ENCODE measurements around the gene TCP10L. TPM values are rescaled to one million over a fixed set of nuclear protein-coding genes. Genes with fewer than 3 reads are reported as not detected.

The TCP10L gene
- total and polyA plus RNA-seq, 2 of the 8 experiments (the other 6 are each of a cell fraction or from before 2014, with no cell fraction given) = 0.45 to 0.99 TPM

DNA sequence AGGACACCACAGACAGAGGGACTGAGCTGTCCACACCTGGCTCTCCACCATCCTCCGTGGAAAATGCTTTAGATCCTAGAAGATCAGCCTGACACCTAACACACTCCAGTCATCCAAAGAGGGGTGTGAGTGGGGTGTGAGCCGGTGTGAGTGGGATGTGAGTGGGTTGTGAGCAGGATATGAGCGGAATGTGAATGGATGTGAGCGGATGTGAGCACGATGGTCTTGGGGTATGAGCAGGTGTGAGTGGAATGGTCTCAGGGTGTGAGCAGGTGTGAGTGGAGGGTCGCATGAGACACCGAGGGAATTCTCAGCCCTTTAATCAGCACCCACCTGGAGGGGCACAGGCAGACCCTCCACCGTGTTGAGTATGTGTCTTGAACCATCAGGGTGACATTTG is 851 bp downstream of the TCP10L start:
- Histone ChIP-seq H3K9me3 (ENCODE audit: insufficient read depth in 2 of 2, low read depth in 1 of 2, low read length in 1 of 2) (no peaks in the 10 kb centered on the region), H3K9ac (replicated peaks in 1 of 4; ENCODE audit: extremely low read depth in 1 of 4, low read depth in 3 of 4, low read length in 3 of 4) (no peak overlapping the region), H4K5ac (ENCODE audit: insufficient read length, low read depth, low read length) (no peak overlapping the region), H3K79me2 (ENCODE audit: control insufficient read depth in 1 of 2, insufficient read depth in 2 of 2, low read length in 2 of 2) (no peaks in the 10 kb centered on the region), H3K4me3 (ENCODE audit: extremely low read depth in 1 of 4, insufficient read depth in 2 of 4, low read depth in 3 of 4, low read length in 4 of 4) (no peak overlapping the region), H3K4me1 (replicated peaks in 1 of 4; ENCODE audit: control insufficient read depth in 3 of 4, insufficient read depth in 4 of 4, low read length in 3 of 4) (no peaks in the 10 kb centered on the region), H4K8ac (ENCODE audit: extremely low read depth, insufficient read depth, low read length) (no peak overlapping the region), H4K20me1 (replicated peaks in 1 of 2; ENCODE audit: control insufficient read depth in 1 of 2, insufficient read depth in 2 of 2, low read length in 2 of 2) (no peaks in the 10 kb centered on the region), H3K27ac (ENCODE audit: low read depth, low read length) (no peak overlapping the region), H3K18ac (ENCODE audit: extremely low read depth, low read length) (no peak overlapping the region), H2BK120ac (replicated peaks; ENCODE audit: low read depth, low read length) (no peak overlapping the region), H2AK5ac (ENCODE audit: low read depth, low read length) (0 out of 2 replicates have a peak overlapping the region, but pooled peaks have one; percentile 24), H3K27me3 (replicated peaks in 1 of 4; ENCODE audit: control insufficient read depth in 3 of 4, extremely low read depth in 1 of 4, insufficient read depth in 3 of 4, low read length in 3 of 4) (no peaks in the 10 kb centered on the region; a peak in 1 of 7 replicates), H3K36me3 (ENCODE audit: control insufficient read depth in 2 of 4, insufficient read depth in 4 of 4, low read length in 3 of 4) (no peaks in the 10 kb centered on the region), H3K79me1 (ENCODE audit: low read depth, low read length) (no peaks in the 10 kb centered on the region), H3K4me2 (ENCODE audit: insufficient read depth in 1 of 2, low read depth in 2 of 2, low read length in 2 of 2) (no peak overlapping the region), H3K56ac (replicated peaks; ENCODE audit: insufficient read length, low read depth, low read length) (no peak overlapping the region), H4K91ac (replicated peaks; ENCODE audit: insufficient read length, low read length) (no peak overlapping the region), H3K23me2 (ENCODE audit: low read depth, low read length) (peaks cover 9% of the 10 kb centered on the region; the same call in 1 of the 2 replicates), H3K4ac (replicated peaks; ENCODE audit: insufficient read length, low read depth, low read length) (no peak overlapping the region), H3K23ac (ENCODE audit: insufficient read length) (no peak overlapping the region), H2AFZ (ENCODE audit: low read length) (no peak overlapping the region), H2BK20ac (ENCODE audit: low read length) (no peak overlapping the region), H2BK12ac (ENCODE audit: low read depth, low read length) (no peak overlapping the region), H2BK15ac (ENCODE audit: low read length) (no peak overlapping the region), H3K14ac (ENCODE audit: insufficient read length) (no peak overlapping the region), H2BK5ac (ENCODE audit: low read depth, low read length) (no peak overlapping the region)
- 89% methylated on average over 8 of the region's 8 CpGs; no CpG with 5 or more reads in 1 of the 2 experiments for WGBS, 2 experiments (ENCODE audit: extremely low coverage in 1 of 2, insufficient coverage in 1 of 2, insufficient read length in 1 of 2, insufficient replicate concordance in 2 of 2, low coverage in 1 of 2, low lambda C conversion rate in 2 of 2, missing lambda C conversion rate in 1 of 2)
- ChIA-PET CTCF (ENCODE audit: partially characterized antibody) (interaction anchor here (1.0 to 2.6 kb wide), 4 partner anchors 9 to 183 kb away, joined by 3 to 10 read pairs (median 4); no protein-coding TSS in a partner anchor), POLR2A (ENCODE audit: partially characterized antibody) (no interaction called here)
- DNase-seq (ENCODE audit: low read depth in 1 of 2, low spot score in 2 of 2) = no peak
- FAIRE-seq = no peak
- TF ChIP-seq, protein P1, sequence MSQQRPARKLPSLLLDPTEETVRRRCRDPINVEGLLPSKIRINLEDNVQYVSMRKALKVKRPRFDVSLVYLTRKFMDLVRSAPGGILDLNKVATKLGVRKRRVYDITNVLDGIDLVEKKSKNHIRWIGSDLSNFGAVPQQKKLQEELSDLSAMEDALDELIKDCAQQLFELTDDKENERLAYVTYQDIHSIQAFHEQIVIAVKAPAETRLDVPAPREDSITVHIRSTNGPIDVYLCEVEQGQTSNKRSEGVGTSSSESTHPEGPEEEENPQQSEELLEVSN (IDR thresholded peaks at IDR 0.05) = no peak
- TF ChIP-seq YY1 (IDR thresholded peaks at IDR 0.05; ENCODE audit: low read depth, low read length) = no peak
- TF ChIP-seq JUN (IDR thresholded peaks at IDR 0.05; ENCODE audit: low read depth, low read length) = no peak
- TF ChIP-seq RBBP5 (IDR thresholded peaks at IDR 0.05; ENCODE audit: borderline replicate concordance, low read depth, low read length) = no peak
- no peak for TF ChIP-seq CEBPB (IDR thresholded peaks at IDR 0.05; ENCODE audit: low read depth, low read length)
- no peak for TF ChIP-seq KDM4A (IDR thresholded peaks at IDR 0.05; ENCODE audit: low read depth, low read length, severe bottlenecking)

All from H1 (cell line).